Stimulated activated CD4-positive, alpha-beta T cell treated with anti-CD3 and anti-CD28 coated beads, Interleukin-15, amount 100 ng/mL, for 1 hour (primary cell): ENCODE data around the gene LGALS3BP.

Experiments
- DNase-seq, 2 donors: peaks; one replicate each; pipeline ENCODE4 v3.0.0-alpha.2; 2020; ENCODE audit warnings: low read depth in 1 of 2, low spot score in 1 of 2

The LGALS3BP gene

DNA sequence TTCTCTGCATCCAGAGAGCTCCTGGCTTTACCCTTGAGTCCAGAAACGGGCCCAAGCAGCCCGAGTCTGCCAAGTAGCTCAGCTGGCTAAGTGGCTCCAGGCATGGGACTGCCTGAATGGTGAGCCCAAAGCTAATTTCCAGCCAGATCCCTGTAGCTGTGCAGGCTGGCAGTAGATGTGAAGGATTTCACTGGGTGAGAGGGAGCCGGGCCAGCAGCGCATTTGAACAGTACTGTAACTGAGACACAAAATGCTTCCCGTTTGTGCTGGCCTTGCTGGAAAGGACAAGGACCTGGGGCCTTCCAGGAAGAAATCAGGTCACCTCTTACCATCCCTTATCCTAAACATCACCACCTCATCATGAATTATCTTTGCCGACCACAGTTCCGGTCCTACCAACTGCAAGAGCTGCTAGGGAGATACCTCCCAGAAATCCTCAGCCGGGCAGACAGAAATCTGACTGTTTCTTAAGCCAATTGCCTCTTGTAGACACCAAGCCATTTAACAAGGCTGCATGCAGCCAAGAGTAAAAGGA lies 58.2 kb downstream of the LGALS3BP start:
- no peak for DNase-seq
